Dedifferentiated amniotic fluid mesenchymal stem cell (primary cell): ENCODE results near the gene GABRB3.

Experiments
- DNase-seq: peaks from one replicate; pipeline ENCODE4 v3.0.0-alpha.2; 2016; ENCODE audit errors: extremely low spot score

GABRB3 gene

GRCh38 chr15:26630857-26631256 is 142.0 kb downstream of the GABRB3 start:
- DNase-seq: no peak

- no peak for DNase-seq
Measured at GRCh38 chr15:26628879-26629529, 143.9 kb downstream of the GABRB3 start.

GRCh38 chr15:26628071-26628470 is 144.8 kb downstream of the GABRB3 start:
- DNase-seq: no peak

GRCh38 chr15:26624128-26624527 is 148.7 kb downstream of the GABRB3 start:
- DNase-seq: no peak

- DNase-seq: no peak
Measured at GRCh38 chr15:26623071-26623470, 149.8 kb downstream of the GABRB3 start.

GRCh38 chr15:26621816-26622215 is 151.1 kb downstream of the GABRB3 start:
- DNase-seq: no peak

GRCh38 chr15:26620528-26621458 is 152.1 kb downstream of the GABRB3 start:
- no peak for DNase-seq

GRCh38 chr15:26615927-26616302 is 157.0 kb downstream of the GABRB3 start:
- DNase-seq: no peak

GRCh38 chr15:26615188-26615926 is 157.5 kb downstream of the GABRB3 start:
- no peak for DNase-seq

GRCh38 chr15:26614734-26615133 is 158.1 kb downstream of the GABRB3 start:
- DNase-seq: no peak

GRCh38 chr15:26598704-26599103 is 174.2 kb downstream of the GABRB3 start:
- no peak for DNase-seq

- DNase-seq: no peak
Measured at GRCh38 chr15:26595611-26596010, 177.3 kb downstream of the GABRB3 start.

- DNase-seq: no peak
Measured at GRCh38 chr15:26590676-26591075, 182.2 kb downstream of the GABRB3 start.

GRCh38 chr15:26582840-26583239 is 190.0 kb downstream of the GABRB3 start:
- DNase-seq: no peak

GRCh38 chr15:26580943-26581342 is 191.9 kb downstream of the GABRB3 start:
- DNase-seq: no peak

- DNase-seq: no peak
Measured at GRCh38 chr15:26572602-26573350, 200.1 kb downstream of the GABRB3 start.

- DNase-seq: no peak
Measured at GRCh38 chr15:26571346-26571745, 201.5 kb downstream of the GABRB3 start.

GRCh38 chr15:26565542-26565941 is 207.3 kb downstream of the GABRB3 start:
- DNase-seq: no peak

- DNase-seq: no peak
Measured at GRCh38 chr15:26564361-26564760, 208.5 kb downstream of the GABRB3 start.

GRCh38 chr15:26562336-26562735 is 210.5 kb downstream of the GABRB3 start:
- no peak for DNase-seq

- no peak for DNase-seq
Measured at GRCh38 chr15:26561896-26562295, 211.0 kb downstream of the GABRB3 start.

GRCh38 chr15:26561130-26561529 is 211.7 kb downstream of the GABRB3 start:
- no peak for DNase-seq
